GM18511 (cell line): ENCODE measurements around the gene ADAM10.

Experiments used
- ATAC-seq: cut with Tn5 transposase; IDR thresholded peaks from one replicate; pipeline ENCODE4 v1.9.1; 2021; ENCODE audit warnings: mild to moderate bottlenecking, moderate library complexity; ENCODE audit not compliant: unreplicated experiment

Gene ADAM10

GRCh38 chr15:58555162-58556027, 194.1 kb downstream of the ADAM10 start:
- ATAC-seq: no peak

- no peak for ATAC-seq
Measured at GRCh38 chr15:58554758-58555157, 194.7 kb downstream of the ADAM10 start.

- no peak for ATAC-seq
Measured at GRCh38 chr15:58553365-58553918, 196.1 kb downstream of the ADAM10 start.

GRCh38 chr15:58552505-58553364, 196.8 kb downstream of the ADAM10 start:
- ATAC-seq: no peak

GRCh38 chr15:58551764-58552504, 197.6 kb downstream of the ADAM10 start:
- ATAC-seq: no peak

GRCh38 chr15:58551084-58551763, 198.3 kb downstream of the ADAM10 start:
- peak; percentile 77 for ATAC-seq

- no peak for ATAC-seq
Measured at GRCh38 chr15:58549785-58550074, 199.8 kb downstream of the ADAM10 start.

- no peak for ATAC-seq
Measured at GRCh38 chr15:58549013-58549784, 200.3 kb downstream of the ADAM10 start.

- ATAC-seq: no peak
Measured at GRCh38 chr15:58548308-58549012, 201.0 kb downstream of the ADAM10 start.

GRCh38 chr15:58547628-58548307, 201.7 kb downstream of the ADAM10 start:
- no peak for ATAC-seq

- ATAC-seq: no peak
Measured at GRCh38 chr15:58546635-58547627, 202.6 kb downstream of the ADAM10 start.

- no peak for ATAC-seq
Measured at GRCh38 chr15:58546066-58546591, 203.4 kb downstream of the ADAM10 start.

- ATAC-seq: no peak
Measured at GRCh38 chr15:58545307-58546065, 204.0 kb downstream of the ADAM10 start.

GRCh38 chr15:58544756-58545155, 204.8 kb downstream of the ADAM10 start:
- ATAC-seq: no peak

- ATAC-seq: no peak
Measured at GRCh38 chr15:58543664-58544335, 205.7 kb downstream of the ADAM10 start.
